Measurements from ENCODE around the gene ILF2. TPM values are rescaled to one million over a fixed set of nuclear protein-coding genes. Genes with fewer than 3 reads are reported as not detected.

ILF2 gene
- total and polyA plus RNA-seq, 2 of the 13 experiments (the other 11 are each of a cell fraction or from before 2014, with no cell fraction given), result 292 to 366 TPM

GRCh38 chr1:153670859-153671627 is at the start of gene ILF2 (continued):
- no peak for TF ChIP-seq CEBPZ (IDR thresholded peaks at IDR 0.05; ENCODE audit: low read length)
- TF ChIP-seq KLF13 (CRISPR knock-in tag; IDR thresholded peaks at IDR 0.05), result no peak
- no peak for TF ChIP-seq ZNF609 (CRISPR knock-in tag; IDR thresholded peaks at IDR 0.05; ENCODE audit: borderline replicate concordance)
- peak; percentile 97 for TF ChIP-seq NFYC (CRISPR knock-in tag; IDR thresholded peaks at IDR 0.05)
- TF ChIP-seq CHD2 (IDR thresholded peaks at IDR 0.05; ENCODE audit: low read depth, low read length), result no peak
- TF ChIP-seq PCBP1 (IDR thresholded peaks at IDR 0.05; ENCODE audit: borderline replicate concordance, low read depth, low read length), result no peak
- no peak for TF ChIP-seq ATRX (CRISPR knock-in tag; IDR thresholded peaks at IDR 0.05; ENCODE audit: borderline replicate concordance)
- TF ChIP-seq ZNF512 (CRISPR knock-in tag; IDR thresholded peaks at IDR 0.05), result no peak
- TF ChIP-seq ZNF83 (CRISPR knock-in tag; IDR thresholded peaks at IDR 0.05; ENCODE audit: borderline replicate concordance), result no peak
- no peak for TF ChIP-seq CERS6 (CRISPR knock-in tag; IDR thresholded peaks at IDR 0.05)
- TF ChIP-seq MBNL3 (CRISPR knock-in tag; conservative IDR thresholded peaks at IDR 0.05), result no peak
- TF ChIP-seq SMAD9 (CRISPR knock-in tag; IDR thresholded peaks at IDR 0.05), result no peak
- TF ChIP-seq RXRA (CRISPR knock-in tag; IDR thresholded peaks at IDR 0.05), result no peak
- 0 out of 2 replicates have a peak, but pooled peaks have one; percentile 57 for TF ChIP-seq ZNF564 (CRISPR knock-in tag; IDR thresholded peaks at IDR 0.05)
- no peak for TF ChIP-seq SCMH1 (CRISPR knock-in tag; IDR thresholded peaks at IDR 0.05; ENCODE audit: borderline replicate concordance)
